OCI-LY3 (cell line): ENCODE measurements around the gene RNF14.

Experiments used
- EZH2phosphoT487 ChIP-seq: fragments of 200-600 bp; shearing (Covaris generic); IDR thresholded peaks from 2 replicates; pipeline ENCODE4 v1.6.1; 2018; ENCODE audit warnings: antibody characterized with exemption, mixed run types, low read depth
- TF ChIP-seq, protein P1 (sequence below): fragments of 200-600, 300-600 bp; sonication (generic); IDR thresholded peaks from 2 replicates; pipeline ENCODE4 v1.5.1; 2014; ENCODE audit warnings: antibody characterized with exemption, low read length, low read depth

DNA sequence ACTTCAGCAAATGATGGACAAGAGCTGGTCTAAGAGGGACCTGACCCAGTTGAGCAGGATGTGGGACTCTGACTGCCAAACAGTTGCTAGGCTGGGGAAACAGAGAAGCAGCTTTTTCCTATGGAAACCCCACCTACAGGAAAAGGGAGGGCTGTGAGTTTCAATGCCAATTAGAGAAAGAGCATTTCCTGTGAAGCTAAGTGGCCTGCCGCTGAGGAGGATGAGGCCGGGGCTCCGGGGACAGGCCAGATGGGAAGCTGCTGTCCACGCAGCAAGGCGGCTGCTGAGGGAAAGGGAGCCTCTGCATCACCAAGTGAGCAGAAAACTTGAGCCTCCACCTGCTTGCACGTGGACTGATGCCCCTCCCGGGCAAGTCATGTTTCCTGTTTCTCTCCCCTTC, 10.8 kb upstream of the RNF14 start, which contains the start of gene PCDH12:
- TF ChIP-seq, protein P1, sequence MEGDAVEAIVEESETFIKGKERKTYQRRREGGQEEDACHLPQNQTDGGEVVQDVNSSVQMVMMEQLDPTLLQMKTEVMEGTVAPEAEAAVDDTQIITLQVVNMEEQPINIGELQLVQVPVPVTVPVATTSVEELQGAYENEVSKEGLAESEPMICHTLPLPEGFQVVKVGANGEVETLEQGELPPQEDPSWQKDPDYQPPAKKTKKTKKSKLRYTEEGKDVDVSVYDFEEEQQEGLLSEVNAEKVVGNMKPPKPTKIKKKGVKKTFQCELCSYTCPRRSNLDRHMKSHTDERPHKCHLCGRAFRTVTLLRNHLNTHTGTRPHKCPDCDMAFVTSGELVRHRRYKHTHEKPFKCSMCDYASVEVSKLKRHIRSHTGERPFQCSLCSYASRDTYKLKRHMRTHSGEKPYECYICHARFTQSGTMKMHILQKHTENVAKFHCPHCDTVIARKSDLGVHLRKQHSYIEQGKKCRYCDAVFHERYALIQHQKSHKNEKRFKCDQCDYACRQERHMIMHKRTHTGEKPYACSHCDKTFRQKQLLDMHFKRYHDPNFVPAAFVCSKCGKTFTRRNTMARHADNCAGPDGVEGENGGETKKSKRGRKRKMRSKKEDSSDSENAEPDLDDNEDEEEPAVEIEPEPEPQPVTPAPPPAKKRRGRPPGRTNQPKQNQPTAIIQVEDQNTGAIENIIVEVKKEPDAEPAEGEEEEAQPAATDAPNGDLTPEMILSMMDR = no peak
- TF ChIP-seq EZH2phosphoT487 = no peak
